IPS-20b (cell line): Measurements from ENCODE around the gene APLN.

Experiments
- H3K27ac ChIP-seq: one replicate; pipeline ENCODE4 v1.5.1; 2013; ENCODE audit warnings: low read length
- H3K27me3 ChIP-seq: 2 replicates; pipeline ENCODE4 v1.6.1; 2013; ENCODE audit warnings: mild to moderate bottlenecking, low read length, inconsistent platforms; ENCODE audit not compliant: insufficient read depth
- H3K36me3 ChIP-seq: 2 replicates; pipeline ENCODE4 v1.6.1; 2013; ENCODE audit warnings: low read depth, mild to moderate bottlenecking, inconsistent platforms, low read length, moderate library complexity; ENCODE audit not compliant: insufficient read depth
- H3K4me1 ChIP-seq: 2 replicates; pipeline ENCODE4 v1.6.1; 2013; ENCODE audit warnings: mild to moderate bottlenecking, control low read depth, inconsistent platforms, low read length, moderate library complexity; ENCODE audit not compliant: insufficient read depth
- H3K4me3 ChIP-seq: 2 replicates; pipeline ENCODE4 v1.5.1; 2013; ENCODE audit warnings: mild to moderate bottlenecking, low read length, inconsistent platforms
- H3K9ac ChIP-seq: 2 replicates; pipeline ENCODE4 v1.6.1; 2013; ENCODE audit warnings: low read depth, mild to moderate bottlenecking, inconsistent platforms, low read length, moderate library complexity
- H3K9me3 ChIP-seq: 2 replicates; pipeline ENCODE4 v1.6.1; 2013; ENCODE audit warnings: mild to moderate bottlenecking, low read depth, low read length, inconsistent platforms; ENCODE audit not compliant: insufficient read depth

Gene APLN

GRCh38 chrX:129690435-129690834 is 35.7 kb upstream of the APLN start:
- no peaks in the 10 kb centered on the region; the same call in 1 of the 2 replicates for H3K4me1 ChIP-seq
- H3K36me3 ChIP-seq, result no peaks in the 10 kb centered on the region
- H3K27ac ChIP-seq, result no peak overlapping the region
- H3K9me3 ChIP-seq, result no peaks in the 10 kb centered on the region
- H3K9ac ChIP-seq, result no peak overlapping the region
- H3K4me3 ChIP-seq, result no peak overlapping the region
- H3K27me3 ChIP-seq, result no peaks in the 10 kb centered on the region

DNA sequence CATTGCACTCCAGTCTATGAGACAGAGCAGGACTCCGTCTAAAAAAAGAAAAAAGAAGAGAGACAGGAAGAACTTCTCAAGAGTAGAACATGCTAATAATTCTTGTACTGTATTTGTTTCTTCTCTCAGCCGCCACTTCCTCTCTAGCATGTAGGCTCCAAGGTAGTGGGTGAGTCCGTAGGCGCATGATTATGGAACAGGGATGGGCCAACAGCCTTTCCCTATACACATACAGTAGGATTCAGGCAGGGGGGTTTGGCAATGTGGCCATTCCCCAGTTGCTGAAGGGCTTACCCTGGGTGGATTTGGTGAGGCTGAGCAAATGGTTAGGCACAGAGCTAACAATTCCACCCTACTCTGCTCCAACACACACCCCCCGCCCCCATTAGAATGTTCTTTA is 35.0 kb upstream of the APLN start:
- H3K27ac ChIP-seq, result no peak overlapping the region
- no peaks in the 10 kb centered on the region for H3K9me3 ChIP-seq
- no peaks in the 10 kb centered on the region for H3K36me3 ChIP-seq
- no peaks in the 10 kb centered on the region; the same call in 1 of the 2 replicates for H3K4me1 ChIP-seq
- no peaks in the 10 kb centered on the region for H3K27me3 ChIP-seq
- H3K4me3 ChIP-seq, result no peak overlapping the region
- no peak overlapping the region for H3K9ac ChIP-seq

DNA sequence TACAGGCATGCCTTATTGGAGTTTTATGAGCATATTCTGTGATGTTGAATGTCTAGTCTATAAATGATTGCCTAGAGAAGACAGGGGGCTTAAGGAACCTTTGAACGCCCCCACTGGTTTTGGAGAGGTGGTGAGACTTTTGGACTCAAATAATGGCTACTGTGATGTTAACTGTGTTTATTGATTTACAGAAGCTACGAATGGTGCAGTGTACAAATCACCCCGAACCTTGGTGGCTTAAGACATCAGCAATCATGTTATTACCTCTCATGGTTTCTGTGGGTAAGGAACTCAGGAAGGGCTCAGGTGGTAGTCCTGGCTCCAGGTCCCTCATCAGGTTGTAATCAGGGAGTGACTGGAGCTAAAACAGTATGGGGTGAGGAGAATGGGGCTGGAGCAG is 33.3 kb upstream of the APLN start:
- Histone ChIP-seq H3K9me3 (no peaks in the 10 kb centered on the region), H3K4me1 (no peaks in the 10 kb centered on the region; the same call in 1 of the 2 replicates), H3K36me3 (no peaks in the 10 kb centered on the region), H3K27ac (no peak overlapping the region), H3K9ac (no peak overlapping the region), H3K4me3 (no peak overlapping the region), H3K27me3 (no peaks in the 10 kb centered on the region)

- no peaks in the 10 kb centered on the region for H3K27me3 ChIP-seq
- no peak overlapping the region for H3K9ac ChIP-seq
- no peaks in the 10 kb centered on the region for H3K9me3 ChIP-seq
- H3K27ac ChIP-seq, result no peak overlapping the region
- H3K4me1 ChIP-seq, result no peaks in the 10 kb centered on the region; the same call in 1 of the 2 replicates
- H3K36me3 ChIP-seq, result no peaks in the 10 kb centered on the region
- H3K4me3 ChIP-seq, result no peak overlapping the region
Observed at GRCh38 chrX:129686422-129686948, 31.7 kb upstream of the APLN start.

GRCh38 chrX:129682979-129683378 is 28.2 kb upstream of the APLN start:
- Histone ChIP-seq H3K4me1 (no peaks in the 10 kb centered on the region; the same call in 1 of the 2 replicates), H3K27me3 (no peaks in the 10 kb centered on the region), H3K9me3 (no peaks in the 10 kb centered on the region), H3K36me3 (no peaks in the 10 kb centered on the region), H3K9ac (no peak overlapping the region), H3K4me3 (no peak overlapping the region), H3K27ac (no peak overlapping the region)

GRCh38 chrX:129679901-129680300 is 25.1 kb upstream of the APLN start:
- no peak overlapping the region for H3K4me3 ChIP-seq
- H3K4me1 ChIP-seq, result no peaks in the 10 kb centered on the region
- H3K9me3 ChIP-seq, result no peaks in the 10 kb centered on the region
- no peaks in the 10 kb centered on the region for H3K27me3 ChIP-seq
- no peaks in the 10 kb centered on the region for H3K36me3 ChIP-seq
- H3K27ac ChIP-seq, result no peak overlapping the region
- no peak overlapping the region for H3K9ac ChIP-seq

GRCh38 chrX:129678614-129679195 is 23.9 kb upstream of the APLN start:
- Histone ChIP-seq H3K4me3 (no peak overlapping the region), H3K9ac (no peak overlapping the region), H3K4me1 (no peaks in the 10 kb centered on the region), H3K36me3 (no peaks in the 10 kb centered on the region), H3K27me3 (no peaks in the 10 kb centered on the region), H3K9me3 (no peaks in the 10 kb centered on the region), H3K27ac (no peak overlapping the region)

GRCh38 chrX:129667412-129667811 is 12.7 kb upstream of the APLN start:
- Histone ChIP-seq H3K9me3 (peaks cover 4% of the 10 kb centered on the region; the same call in 1 of the 2 replicates), H3K4me1 (peaks cover 8% of the 10 kb centered on the region), H3K9ac (no peak overlapping the region), H3K27ac (no peak overlapping the region), H3K36me3 (no peaks in the 10 kb centered on the region), H3K4me3 (no peak overlapping the region), H3K27me3 (no peaks in the 10 kb centered on the region)

- H3K27me3 ChIP-seq, result no peaks in the 10 kb centered on the region
- no peaks in the 10 kb centered on the region for H3K36me3 ChIP-seq
- no peak overlapping the region for H3K9ac ChIP-seq
- peaks cover 4% of the 10 kb centered on the region; the same call in 1 of the 2 replicates for H3K9me3 ChIP-seq
- no peak overlapping the region for H3K27ac ChIP-seq
- H3K4me1 ChIP-seq, result peaks cover 8% of the 10 kb centered on the region
- no peak overlapping the region for H3K4me3 ChIP-seq
Observed at GRCh38 chrX:129665916-129666644, 11.3 kb upstream of the APLN start.

DNA sequence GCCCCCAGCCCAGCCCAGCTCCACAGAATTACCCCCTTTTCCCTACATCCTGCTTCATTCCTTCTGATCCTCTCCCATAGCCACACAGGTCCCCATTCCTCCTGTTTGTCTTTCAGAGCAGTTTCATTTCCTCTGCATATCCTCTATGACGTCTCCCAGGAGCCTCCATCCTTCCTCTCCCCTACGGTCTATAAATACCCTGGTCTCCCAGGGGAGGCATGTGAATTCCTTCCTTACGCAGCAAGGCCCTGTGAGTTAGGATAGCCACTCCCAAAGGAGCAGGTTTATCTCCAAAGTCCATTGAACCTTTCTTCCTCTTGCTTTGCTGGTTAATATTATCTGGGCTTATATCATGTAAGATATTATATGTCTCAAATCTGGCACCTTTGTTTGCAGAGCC is 8.4 kb upstream of the APLN start:
- Histone ChIP-seq H3K4me1 (peaks cover 8% of the 10 kb centered on the region), H3K36me3 (no peaks in the 10 kb centered on the region), H3K9me3 (peaks cover 4% of the 10 kb centered on the region; the same call in 1 of the 2 replicates), H3K4me3 (no peak overlapping the region), H3K27ac (no peak overlapping the region), H3K27me3 (no peaks in the 10 kb centered on the region), H3K9ac (no peak overlapping the region)

DNA sequence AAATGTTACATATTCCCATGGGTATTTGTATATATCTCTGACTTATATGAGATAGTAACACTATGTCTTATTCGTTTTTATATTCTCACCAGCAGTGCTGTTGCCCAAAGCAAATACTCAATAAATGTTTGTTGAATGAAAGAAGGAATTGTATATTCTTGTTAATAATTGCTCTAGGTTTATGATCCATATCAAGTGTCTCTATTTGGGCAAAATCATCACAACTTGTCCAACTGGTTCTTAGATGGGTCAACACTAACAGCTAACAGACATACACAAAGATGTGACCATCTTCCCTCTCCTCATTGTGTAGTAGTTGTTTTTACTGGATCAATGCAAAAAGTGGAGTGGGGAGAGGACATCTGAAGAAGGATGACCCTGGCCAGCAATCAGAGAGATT is 6.6 kb upstream of the APLN start:
- Histone ChIP-seq H3K4me1 (peaks cover 8% of the 10 kb centered on the region), H3K36me3 (no peaks in the 10 kb centered on the region), H3K9ac (no peak overlapping the region), H3K27ac (no peak overlapping the region), H3K9me3 (no peaks in the 10 kb centered on the region), H3K27me3 (peaks cover under 1% of the 10 kb centered on the region; the same call in 1 of the 2 replicates), H3K4me3 (no peak overlapping the region)

GRCh38 chrX:129659861-129660260 is 5.1 kb upstream of the APLN start:
- Histone ChIP-seq H3K4me1 (peaks cover 3% of the 10 kb centered on the region; the same call in 1 of the 2 replicates), H3K27ac (no peak overlapping the region), H3K4me3 (no peak overlapping the region), H3K27me3 (peaks cover 15% of the 10 kb centered on the region), H3K9ac (no peak overlapping the region), H3K9me3 (no peaks in the 10 kb centered on the region), H3K36me3 (no peaks in the 10 kb centered on the region)
